Activated B cell treated with CpG ODN at 0.5 μM for 24 hours (primary cell): Measurements from ENCODE around the gene RIMBP2. TPM values are rescaled to one million over a fixed set of nuclear protein-coding genes. Genes with fewer than 3 reads are reported as not detected.

ENCODE experiments used
- ATAC-seq: fragments of 200-7000 bp; cut with Tn5 transposase; one replicate; pipeline ENCODE4 v1.10.0; 2021; ENCODE audit warnings: low read depth, mild to moderate bottlenecking, moderate library complexity
- CTCF ChIA-PET: fragments of 350-600 bp; sonication (Branson Sonifier 250); formaldehyde crosslinking; loops from one replicate; lab custom pipeline; 2021; ENCODE audit warnings: antibody characterized with exemption; lab: Charles Lee
- POLR2A ChIA-PET: fragments of 350-600 bp; sonication (Branson Sonifier 250); formaldehyde crosslinking; loops from one replicate; lab custom pipeline; 2021; ENCODE audit warnings: antibody characterized with exemption; lab: Charles Lee
- DNase-seq: peaks from one replicate; pipeline ENCODE4 v3.0.0; 2022
- H3K27ac Mint-ChIP-seq: one replicate; pipeline ENCODE4 v1.8.0; 2020; ENCODE audit warnings: mixed read lengths
- H3K27me3 Mint-ChIP-seq: one replicate; pipeline ENCODE4 v1.8.0; 2021; ENCODE audit warnings: mixed read lengths
- H3K36me3 Mint-ChIP-seq: one replicate; pipeline ENCODE4 v1.8.0; 2021; ENCODE audit warnings: low read depth, mixed read lengths
- H3K4me1 Mint-ChIP-seq: one replicate; pipeline ENCODE4 v1.8.0; 2021; ENCODE audit warnings: mixed read lengths
- H3K4me3 Mint-ChIP-seq: one replicate; pipeline ENCODE4 v1.8.0; 2020; ENCODE audit warnings: mild to moderate bottlenecking, mixed read lengths
- H3K9me3 Mint-ChIP-seq: one replicate; pipeline ENCODE4 v1.8.0; 2020; ENCODE audit warnings: mixed read lengths
- CTCF ChIP-seq: fragments of 200-600 bp; IDR thresholded peaks from one replicate; pipeline ENCODE4 v1.8.0; 2022; ENCODE audit warnings: antibody characterized with exemption, mild to moderate bottlenecking
- intact Hi-C: fragments of 100-400 bp; cut with micrococcal nuclease; formaldehyde crosslinking; loops from one replicate; pipeline ENCODE4 v1.15.1; 2024
- total RNA-seq: library from RNA; stranded (reverse); gene quantifications from 2 replicates; pipeline ENCODE4 v1.2.3, GENCODE V29; 2022

Gene RIMBP2
- total RNA-seq, 1 donor from 2014 or later, result not detected

DNA sequence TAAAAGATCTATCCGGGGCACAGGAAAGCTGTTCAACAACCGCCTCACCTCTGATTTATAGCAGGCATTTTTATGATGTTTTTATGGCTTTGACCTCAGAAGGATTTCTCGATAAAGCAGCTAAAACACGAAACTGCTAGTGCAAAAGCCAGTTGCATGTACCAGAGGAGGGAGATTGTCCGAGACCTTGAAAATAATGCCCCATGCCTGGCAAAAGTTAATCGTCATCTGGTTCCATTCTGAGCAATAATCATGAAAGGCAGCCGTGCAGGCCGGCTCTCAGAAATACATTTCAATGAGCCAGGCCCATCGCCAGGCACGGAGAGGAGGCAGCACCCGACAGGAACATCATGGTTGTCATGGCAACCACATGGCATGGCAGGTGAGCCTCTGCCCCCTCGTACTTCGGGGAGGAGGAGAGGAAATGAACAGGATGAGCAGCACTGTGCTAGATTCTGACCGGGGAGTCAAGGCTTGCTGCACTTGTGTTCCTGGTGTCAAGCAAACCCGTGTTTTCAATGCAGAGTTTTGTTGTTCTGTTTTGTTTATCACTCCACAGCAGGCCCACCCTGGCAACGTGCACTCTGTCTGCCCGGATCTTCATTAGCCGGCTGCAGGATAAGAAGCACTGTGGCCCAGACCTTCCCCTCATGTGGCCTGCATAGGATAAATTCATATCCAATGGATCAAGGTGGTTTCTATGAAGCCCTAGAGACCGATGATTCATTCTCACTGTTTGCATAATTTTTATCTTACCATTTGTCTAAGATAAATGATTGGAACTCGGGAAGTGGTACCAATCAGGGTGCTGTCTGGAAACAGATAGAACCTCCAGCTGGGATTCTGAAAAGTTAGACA lies 160.2 kb downstream of the RIMBP2 start:
- ChIA-PET CTCF (no interaction called here), POLR2A (no interaction called here)
- Mint-ChIP-seq H3K27me3 (peaks cover 1% of the 10 kb centered on the region), H3K4me1 (no peaks in the 10 kb centered on the region), H3K27ac (no peak overlapping the region), H3K9me3 (peaks cover 4% of the 10 kb centered on the region), H3K36me3 (no peaks in the 10 kb centered on the region), H3K4me3 (no peak overlapping the region)
- DNase-seq (no peak), ATAC-seq (no peak)
- intact Hi-C loops, result no loop called here
- no peak for TF ChIP-seq CTCF

DNA sequence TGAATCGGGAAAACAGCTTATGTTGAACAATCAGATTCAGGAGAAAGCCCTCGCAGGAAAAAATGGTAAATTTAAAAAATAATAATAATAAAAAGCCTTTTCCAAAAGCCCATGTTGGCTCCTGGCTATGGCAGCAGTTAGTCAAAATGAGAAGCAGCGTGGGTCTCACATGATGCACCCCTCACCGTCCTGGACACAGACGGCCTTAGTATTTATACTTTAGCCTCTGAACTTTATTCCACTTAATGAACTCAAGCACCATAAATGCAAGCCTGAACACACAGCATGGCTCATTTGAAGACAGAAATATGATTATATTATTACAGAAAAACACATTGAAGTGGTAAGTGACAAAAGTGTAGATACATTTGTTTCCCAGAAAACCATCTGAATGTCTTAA lies 160.9 kb downstream of the RIMBP2 start:
- H3K4me1 Mint-ChIP-seq, result no peaks in the 10 kb centered on the region
- H3K9me3 Mint-ChIP-seq, result peaks cover 6% of the 10 kb centered on the region
- H3K36me3 Mint-ChIP-seq, result no peaks in the 10 kb centered on the region
- POLR2A ChIA-PET, result no interaction called here
- CTCF ChIA-PET, result no interaction called here
- H3K4me3 Mint-ChIP-seq, result no peak overlapping the region
- peaks cover 1% of the 10 kb centered on the region for H3K27me3 Mint-ChIP-seq
- H3K27ac Mint-ChIP-seq, result no peak overlapping the region
- DNase-seq, result no peak
- ATAC-seq, result no peak
- intact Hi-C loops, result no loop called here
- no peak for TF ChIP-seq CTCF

GRCh38 chr12:130552483-130552996 lies 163.6 kb downstream of the RIMBP2 start:
- Mint-ChIP-seq H3K9me3 (peaks cover 6% of the 10 kb centered on the region), H3K27ac (no peak overlapping the region), H3K36me3 (no peaks in the 10 kb centered on the region), H3K27me3 (peaks cover 1% of the 10 kb centered on the region), H3K4me1 (no peaks in the 10 kb centered on the region), H3K4me3 (no peak overlapping the region)
- DNase-seq, result no peak
- TF ChIP-seq CTCF, result no peak
- intact Hi-C loops, result no loop called here
- CTCF ChIA-PET, result no interaction called here
- POLR2A ChIA-PET, result no interaction called here
- ATAC-seq, result no peak

GRCh38 chr12:130549361-130549760 lies 166.7 kb downstream of the RIMBP2 start:
- no peak for TF ChIP-seq CTCF
- no peak overlapping the region for H3K4me3 Mint-ChIP-seq
- DNase-seq, result no peak
- H3K9me3 Mint-ChIP-seq, result peaks cover 6% of the 10 kb centered on the region
- intact Hi-C loops, result no loop called here
- H3K27ac Mint-ChIP-seq, result no peak overlapping the region
- no peak for ATAC-seq
- ChIA-PET POLR2A (no interaction called here), CTCF (no interaction called here)
- H3K27me3 Mint-ChIP-seq, result no peaks in the 10 kb centered on the region
- H3K4me1 Mint-ChIP-seq, result no peaks in the 10 kb centered on the region
- H3K36me3 Mint-ChIP-seq, result no peaks in the 10 kb centered on the region

GRCh38 chr12:130547480-130548155 lies 168.5 kb downstream of the RIMBP2 start:
- Mint-ChIP-seq H3K27me3 (no peaks in the 10 kb centered on the region), H3K9me3 (peaks cover 9% of the 10 kb centered on the region), H3K4me1 (no peaks in the 10 kb centered on the region), H3K36me3 (no peaks in the 10 kb centered on the region), H3K4me3 (no peak overlapping the region), H3K27ac (no peak overlapping the region)
- POLR2A ChIA-PET, result no interaction called here
- CTCF ChIA-PET, result no interaction called here
- intact Hi-C loops, result no loop called here
- ATAC-seq, result no peak
- no peak for TF ChIP-seq CTCF
- no peak for DNase-seq
